Measurements from ENCODE around the gene GRIN3B. TPM values are rescaled to one million over a fixed set of nuclear protein-coding genes. Genes with fewer than 3 reads are reported as not detected.

The GRIN3B gene
- total RNA-seq, 1 experiment from 2014 or later: 0.11 TPM

DNA sequence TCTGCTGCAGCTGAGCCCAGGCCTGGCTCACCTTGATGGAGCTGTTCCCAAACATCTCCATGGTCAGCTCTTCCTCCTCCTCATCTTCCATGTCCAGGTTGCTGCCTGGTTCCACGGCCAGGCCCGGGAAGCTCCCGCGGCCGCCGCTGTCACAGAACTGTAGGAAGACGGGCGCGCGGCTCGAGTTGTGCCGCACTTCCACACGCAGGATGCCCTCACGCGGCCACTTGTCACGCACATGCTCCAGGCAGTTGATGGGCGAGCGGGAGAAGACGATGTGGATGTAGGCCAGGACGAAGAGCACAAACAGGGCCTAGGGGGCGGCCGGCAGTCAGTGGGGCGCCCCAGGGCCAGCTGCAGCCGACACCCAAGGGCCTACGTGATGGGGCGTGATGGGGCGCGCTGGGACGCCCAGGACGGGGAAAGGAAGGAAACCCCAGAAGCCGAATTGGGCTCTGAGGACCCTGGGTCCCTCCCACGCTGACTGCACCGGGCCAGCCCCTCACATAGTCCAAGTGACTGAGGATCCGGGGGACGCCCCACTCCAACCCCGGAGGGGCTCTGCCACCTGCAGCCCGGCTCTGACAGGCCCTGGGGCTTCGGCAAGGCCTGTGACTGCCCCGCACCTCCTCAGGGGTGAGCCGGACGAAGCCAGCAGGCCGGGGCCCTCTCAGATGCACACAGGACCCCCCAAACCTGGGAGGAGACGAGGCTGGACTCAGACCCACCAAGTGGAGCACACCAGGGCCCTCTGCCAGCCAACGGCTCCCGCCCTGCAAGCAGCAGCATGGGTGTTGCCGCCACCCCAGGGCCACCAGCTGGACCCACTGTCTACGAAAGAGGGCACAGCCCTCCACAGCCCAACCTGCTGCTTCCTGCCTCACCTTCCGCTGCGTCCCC is 14.2 kb downstream of the GRIN3B start:
- BruUV-seq (replicated peaks): no TSS peak
- POLR2A ChIA-PET (ENCODE audit: unreplicated experiment): interaction anchor here (0.7 kb wide), 1 partner anchor 92 kb away, joined by 7 read pairs; no protein-coding TSS in a partner anchor
- DNase-seq: no peak
- no peaks in the 10 kb centered on the region for H3K36me3 ChIP-seq (ENCODE audit: low read depth)
- H3K27ac ChIP-seq: no peak overlapping the region
- no peaks in the 10 kb centered on the region for H3K27me3 ChIP-seq (ENCODE audit: insufficient read depth, low read depth)
- peaks cover 55% of the 10 kb centered on the region for H3K79me2 ChIP-seq (ENCODE audit: low read depth)
- peaks cover 33% of the 10 kb centered on the region for H3K4me1 ChIP-seq (replicated peaks; ENCODE audit: insufficient read depth)
- no peak overlapping the region for H3K4me2 ChIP-seq
- intact Hi-C loops (cut with micrococcal nuclease; ENCODE audit: unreplicated experiment): no loop called here
- no peaks in the 10 kb centered on the region for H3K9me2 ChIP-seq (ENCODE audit: insufficient read depth)
- peaks cover 8% of the 10 kb centered on the region for H3F3A ChIP-seq (ENCODE audit: insufficient read depth, low read depth)
- no peaks in the 10 kb centered on the region for H3K9me3 ChIP-seq (ENCODE audit: insufficient read depth, low read depth)
- CTCF ChIA-PET: no interaction called here
- H2AFZ ChIP-seq: no peak overlapping the region
- no peak overlapping the region for H3K4me3 ChIP-seq
- no peak for TF ChIP-seq EZH2 (IDR thresholded peaks at IDR 0.05; ENCODE audit: low read depth)
- TF ChIP-seq, protein P1, sequence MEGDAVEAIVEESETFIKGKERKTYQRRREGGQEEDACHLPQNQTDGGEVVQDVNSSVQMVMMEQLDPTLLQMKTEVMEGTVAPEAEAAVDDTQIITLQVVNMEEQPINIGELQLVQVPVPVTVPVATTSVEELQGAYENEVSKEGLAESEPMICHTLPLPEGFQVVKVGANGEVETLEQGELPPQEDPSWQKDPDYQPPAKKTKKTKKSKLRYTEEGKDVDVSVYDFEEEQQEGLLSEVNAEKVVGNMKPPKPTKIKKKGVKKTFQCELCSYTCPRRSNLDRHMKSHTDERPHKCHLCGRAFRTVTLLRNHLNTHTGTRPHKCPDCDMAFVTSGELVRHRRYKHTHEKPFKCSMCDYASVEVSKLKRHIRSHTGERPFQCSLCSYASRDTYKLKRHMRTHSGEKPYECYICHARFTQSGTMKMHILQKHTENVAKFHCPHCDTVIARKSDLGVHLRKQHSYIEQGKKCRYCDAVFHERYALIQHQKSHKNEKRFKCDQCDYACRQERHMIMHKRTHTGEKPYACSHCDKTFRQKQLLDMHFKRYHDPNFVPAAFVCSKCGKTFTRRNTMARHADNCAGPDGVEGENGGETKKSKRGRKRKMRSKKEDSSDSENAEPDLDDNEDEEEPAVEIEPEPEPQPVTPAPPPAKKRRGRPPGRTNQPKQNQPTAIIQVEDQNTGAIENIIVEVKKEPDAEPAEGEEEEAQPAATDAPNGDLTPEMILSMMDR (conservative IDR thresholded peaks at IDR 0.05): no peak
- peaks cover 70% of the 10 kb centered on the region for H4K20me1 ChIP-seq (ENCODE audit: insufficient read depth)

DNA sequence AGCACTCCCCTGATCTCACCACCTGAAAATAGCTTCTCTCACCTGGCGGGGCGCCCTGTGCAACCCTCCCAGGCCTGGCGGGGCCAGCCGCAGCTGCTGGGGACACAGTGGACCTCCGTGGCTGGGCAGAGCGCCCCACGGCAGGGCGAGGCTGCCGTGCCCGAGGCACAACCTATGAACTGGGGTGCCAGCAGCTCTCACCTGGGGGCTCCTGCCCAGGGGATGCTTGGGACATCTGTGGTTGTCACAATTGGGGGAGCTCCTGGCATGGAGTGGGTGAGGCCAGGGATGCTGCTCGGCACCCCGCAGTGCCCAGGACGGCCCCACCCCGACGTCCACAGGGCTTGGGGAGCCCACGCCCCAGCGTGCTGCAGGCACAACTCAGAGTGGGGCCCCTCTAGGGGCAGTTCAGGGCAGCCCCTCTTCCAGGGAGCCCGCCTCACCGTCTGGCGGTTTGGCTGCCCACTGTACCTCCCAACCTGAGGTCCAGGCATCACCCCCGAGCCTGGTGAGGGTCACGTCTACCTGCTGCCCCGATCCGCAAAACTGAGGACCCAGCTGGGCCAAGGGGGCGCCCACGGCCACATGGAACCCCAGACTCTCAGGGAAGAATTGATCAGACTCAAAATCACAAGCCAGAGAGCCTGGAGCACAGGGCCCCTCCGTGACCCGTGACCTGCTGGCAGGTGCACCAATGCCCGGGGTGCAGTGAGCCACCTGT is 15.0 kb downstream of the GRIN3B start:
- H3K27ac ChIP-seq: no peak overlapping the region
- BruUV-seq (replicated peaks): no TSS peak
- intact Hi-C loops (cut with micrococcal nuclease; ENCODE audit: unreplicated experiment): no loop called here
- H3F3A ChIP-seq (ENCODE audit: insufficient read depth, low read depth): peaks cover 8% of the 10 kb centered on the region
- peaks cover 37% of the 10 kb centered on the region for H3K4me1 ChIP-seq (replicated peaks; ENCODE audit: insufficient read depth)
- peaks cover 75% of the 10 kb centered on the region for H4K20me1 ChIP-seq (ENCODE audit: insufficient read depth)
- CTCF ChIA-PET: no interaction called here
- DNase-seq: no peak
- POLR2A ChIA-PET (ENCODE audit: unreplicated experiment): no interaction called here
- H3K9me3 ChIP-seq (ENCODE audit: insufficient read depth, low read depth): no peaks in the 10 kb centered on the region
- H3K4me3 ChIP-seq: no peak overlapping the region
- no peak for TF ChIP-seq EZH2 (IDR thresholded peaks at IDR 0.05; ENCODE audit: low read depth)
- TF ChIP-seq, protein P1 (conservative IDR thresholded peaks at IDR 0.05): no peak
- peaks cover 63% of the 10 kb centered on the region for H3K79me2 ChIP-seq (ENCODE audit: low read depth)
- no peaks in the 10 kb centered on the region for H3K36me3 ChIP-seq (ENCODE audit: low read depth)
- no peaks in the 10 kb centered on the region for H3K9me2 ChIP-seq (ENCODE audit: insufficient read depth)
- no peak overlapping the region for H2AFZ ChIP-seq
- no peak overlapping the region for H3K4me2 ChIP-seq
- no peaks in the 10 kb centered on the region for H3K27me3 ChIP-seq (ENCODE audit: insufficient read depth, low read depth)

DNA sequence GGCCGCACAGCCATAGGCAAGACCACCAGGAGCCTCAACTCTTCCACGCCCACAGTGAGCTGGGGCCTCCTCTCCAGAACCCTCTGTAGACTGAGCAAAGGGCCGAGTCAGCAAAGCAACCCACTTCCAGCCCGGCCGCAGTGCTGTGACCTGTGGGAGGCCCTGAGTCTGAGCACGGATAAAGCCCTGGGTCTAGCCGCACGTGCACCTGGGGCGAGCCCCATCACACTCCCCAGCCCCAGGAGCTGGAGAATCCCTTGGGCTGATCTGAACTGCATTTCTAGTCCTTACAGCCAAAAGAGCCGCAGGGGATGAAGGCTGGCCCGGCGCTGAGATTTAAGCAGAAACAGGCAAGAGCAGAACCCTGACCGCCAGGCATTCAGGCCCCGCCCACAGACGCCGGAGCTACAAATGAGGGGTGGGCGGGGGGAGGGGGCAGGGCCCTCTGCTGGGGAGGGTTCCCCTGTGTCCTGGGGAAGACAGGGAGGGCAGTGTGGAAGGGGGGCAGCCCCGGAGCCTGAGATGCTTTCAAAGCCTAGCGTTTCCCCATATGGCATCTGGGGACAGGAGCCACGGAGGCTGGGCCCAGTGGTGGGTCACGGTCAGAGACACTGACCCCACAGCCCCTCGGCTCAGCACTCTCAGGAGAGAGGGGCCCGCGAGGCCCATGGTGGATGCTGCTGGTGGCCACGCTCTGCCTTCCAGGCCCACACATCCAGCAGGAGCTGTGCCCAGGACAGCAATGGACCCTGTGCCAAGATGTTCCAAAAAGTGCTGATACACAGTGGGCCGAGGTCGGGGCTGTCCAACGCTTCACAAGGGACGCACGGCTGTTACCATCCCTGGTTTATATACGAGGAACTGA is 15.8 kb downstream of the GRIN3B start:
- Histone ChIP-seq H3F3A (ENCODE audit: insufficient read depth, low read depth) (peaks cover 8% of the 10 kb centered on the region), H3K27me3 (ENCODE audit: insufficient read depth, low read depth) (no peaks in the 10 kb centered on the region), H3K9me2 (ENCODE audit: insufficient read depth) (no peaks in the 10 kb centered on the region), H3K79me2 (ENCODE audit: low read depth) (peaks cover 69% of the 10 kb centered on the region), H3K36me3 (ENCODE audit: low read depth) (no peaks in the 10 kb centered on the region), H3K4me3 (no peak overlapping the region), H4K20me1 (ENCODE audit: insufficient read depth) (peaks cover 75% of the 10 kb centered on the region), H2AFZ (no peak overlapping the region), H3K4me1 (replicated peaks; ENCODE audit: insufficient read depth) (peaks cover 37% of the 10 kb centered on the region), H3K27ac (0 out of 2 replicates have a peak overlapping the region, but pooled peaks have one; percentile 46), H3K4me2 (peak overlapping the region; percentile 95), H3K9me3 (ENCODE audit: insufficient read depth, low read depth) (no peaks in the 10 kb centered on the region)
- intact Hi-C loops (cut with micrococcal nuclease; ENCODE audit: unreplicated experiment): loop anchor here (2.0 kb wide), 1 partner anchor 87 kb away; the partner anchor contains the start of gene GPX4
- BruUV-seq (replicated peaks): no TSS peak
- TF ChIP-seq, protein P1 (conservative IDR thresholded peaks at IDR 0.05): no peak
- no peak for TF ChIP-seq EZH2 (IDR thresholded peaks at IDR 0.05; ENCODE audit: low read depth)
- ChIA-PET CTCF (no interaction called here), POLR2A (ENCODE audit: unreplicated experiment) (interaction anchor here (0.7 kb wide), 1 partner anchor 88 kb away, joined by 3 read pairs; the partner anchor contains the start of gene GPX4)
- no peak for DNase-seq

Data from PC-9 (cell line).